NCI-H2227 (cell line): ENCODE data around the gene SAYSD1.

ENCODE experiments used
- DNase-seq: peaks from one replicate; lab custom pipeline; 2025; ENCODE audit not compliant: unreplicated experiment; lab: John Stamatoyannopoulos, UW

The SAYSD1 gene

DNA sequence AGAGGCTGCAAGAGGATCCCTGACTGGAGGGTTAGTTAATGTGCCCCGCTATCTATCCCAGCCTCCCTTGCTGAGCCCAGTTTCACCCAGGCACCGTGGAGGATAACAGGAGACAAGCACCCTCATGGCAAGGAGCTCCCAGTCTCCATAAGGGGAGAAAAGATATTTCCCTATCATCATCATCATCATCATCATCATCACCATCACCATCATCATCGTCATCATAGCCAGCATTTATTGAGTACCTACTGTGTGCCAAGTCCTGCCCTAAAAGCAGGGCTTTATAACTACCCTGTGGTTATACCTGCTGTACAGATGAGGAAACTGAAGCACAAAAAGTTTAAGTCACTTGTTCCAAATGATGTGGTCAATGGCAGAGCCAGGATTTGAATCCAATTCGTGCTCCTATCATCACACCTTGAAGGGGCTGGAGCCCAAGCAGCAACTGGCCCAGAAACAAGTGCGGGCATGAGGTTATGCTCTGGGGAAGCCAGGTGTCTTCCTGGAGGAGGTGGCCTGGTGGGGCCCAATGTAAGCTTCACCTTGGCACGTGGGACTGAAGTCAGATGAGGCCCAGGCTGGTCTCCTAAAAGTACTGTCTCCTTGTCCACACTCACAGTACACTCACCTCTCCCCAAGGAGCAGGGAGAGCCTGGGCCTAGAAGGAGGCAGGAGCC, 56.4 kb downstream of the SAYSD1 start:
- no peak for DNase-seq

- DNase-seq, result no peak
Measured at GRCh38 chr6:39057251-39058155, 57.5 kb downstream of the SAYSD1 start.

DNA sequence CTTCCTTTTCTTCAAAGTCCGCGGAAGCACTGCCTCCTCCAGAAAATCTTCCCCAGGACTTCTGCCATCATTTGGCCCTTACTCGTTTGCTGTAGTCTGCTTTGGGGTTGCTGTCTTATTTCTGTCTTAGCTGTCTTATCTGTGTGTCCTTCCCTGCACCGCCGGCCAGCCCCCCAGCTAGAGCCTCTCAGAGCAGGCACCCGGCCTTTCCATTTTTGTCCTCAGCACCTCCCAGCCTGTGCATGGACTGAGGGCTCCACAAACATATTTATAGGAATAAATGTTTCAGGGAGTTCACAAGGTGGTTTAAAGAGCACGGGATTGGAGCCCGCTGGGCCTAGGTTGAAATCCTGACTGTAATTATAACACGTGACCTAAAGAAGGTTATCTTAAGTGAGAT, 58.3 kb downstream of the SAYSD1 start:
- no peak for DNase-seq

DNA sequence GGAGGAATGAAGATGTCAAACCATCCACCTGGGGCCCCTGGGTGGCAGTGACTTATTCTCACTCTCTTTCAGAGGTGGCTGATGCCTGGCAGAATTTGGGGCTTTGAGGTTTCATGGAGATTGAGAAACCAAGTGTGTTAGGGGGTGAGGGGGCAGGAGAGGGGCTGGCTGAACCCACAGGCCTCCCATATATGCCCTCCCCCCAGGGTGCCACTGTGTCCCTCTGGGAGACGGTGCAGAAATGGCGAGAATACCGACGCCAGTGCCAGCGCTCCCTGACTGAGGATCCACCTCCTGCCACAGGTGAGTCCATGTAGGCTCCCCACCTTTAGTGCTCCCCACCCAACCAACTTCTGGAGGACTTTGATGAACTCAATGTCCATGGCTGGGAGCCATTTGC, 58.8 kb downstream of the SAYSD1 start:
- DNase-seq, result no peak

- no peak for DNase-seq
Measured at GRCh38 chr6:39055661-39056060, 59.3 kb downstream of the SAYSD1 start.

- DNase-seq, result no peak
Measured at GRCh38 chr6:39054577-39055142, 60.3 kb downstream of the SAYSD1 start.
